ENCODE data around the gene ADAMTS16.
A peak's percentile ranks its signal among the peaks of the same experiment; 100 is the strongest.

DNA sequence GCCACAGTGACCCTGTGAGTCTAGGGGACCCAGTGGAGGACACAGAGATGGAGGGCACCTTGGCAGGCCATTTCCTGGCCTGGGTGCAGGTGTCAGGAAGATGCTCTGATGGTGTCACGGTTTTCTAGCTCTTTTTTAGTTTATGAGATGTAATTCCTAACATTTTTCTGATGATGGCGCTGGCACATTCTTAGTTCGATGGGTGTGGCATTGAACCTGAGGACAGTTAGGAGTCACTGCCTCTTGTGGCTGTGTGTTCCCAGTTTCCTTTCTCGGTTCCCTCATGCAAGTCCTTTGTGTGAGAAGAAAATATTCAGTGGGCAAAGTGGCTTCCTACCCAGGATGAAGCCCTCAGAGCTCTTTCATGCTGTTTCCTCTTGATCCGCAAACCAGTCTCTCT, 152.9 kb downstream of the ADAMTS16 start:
- TF ChIP-seq, protein P1, sequence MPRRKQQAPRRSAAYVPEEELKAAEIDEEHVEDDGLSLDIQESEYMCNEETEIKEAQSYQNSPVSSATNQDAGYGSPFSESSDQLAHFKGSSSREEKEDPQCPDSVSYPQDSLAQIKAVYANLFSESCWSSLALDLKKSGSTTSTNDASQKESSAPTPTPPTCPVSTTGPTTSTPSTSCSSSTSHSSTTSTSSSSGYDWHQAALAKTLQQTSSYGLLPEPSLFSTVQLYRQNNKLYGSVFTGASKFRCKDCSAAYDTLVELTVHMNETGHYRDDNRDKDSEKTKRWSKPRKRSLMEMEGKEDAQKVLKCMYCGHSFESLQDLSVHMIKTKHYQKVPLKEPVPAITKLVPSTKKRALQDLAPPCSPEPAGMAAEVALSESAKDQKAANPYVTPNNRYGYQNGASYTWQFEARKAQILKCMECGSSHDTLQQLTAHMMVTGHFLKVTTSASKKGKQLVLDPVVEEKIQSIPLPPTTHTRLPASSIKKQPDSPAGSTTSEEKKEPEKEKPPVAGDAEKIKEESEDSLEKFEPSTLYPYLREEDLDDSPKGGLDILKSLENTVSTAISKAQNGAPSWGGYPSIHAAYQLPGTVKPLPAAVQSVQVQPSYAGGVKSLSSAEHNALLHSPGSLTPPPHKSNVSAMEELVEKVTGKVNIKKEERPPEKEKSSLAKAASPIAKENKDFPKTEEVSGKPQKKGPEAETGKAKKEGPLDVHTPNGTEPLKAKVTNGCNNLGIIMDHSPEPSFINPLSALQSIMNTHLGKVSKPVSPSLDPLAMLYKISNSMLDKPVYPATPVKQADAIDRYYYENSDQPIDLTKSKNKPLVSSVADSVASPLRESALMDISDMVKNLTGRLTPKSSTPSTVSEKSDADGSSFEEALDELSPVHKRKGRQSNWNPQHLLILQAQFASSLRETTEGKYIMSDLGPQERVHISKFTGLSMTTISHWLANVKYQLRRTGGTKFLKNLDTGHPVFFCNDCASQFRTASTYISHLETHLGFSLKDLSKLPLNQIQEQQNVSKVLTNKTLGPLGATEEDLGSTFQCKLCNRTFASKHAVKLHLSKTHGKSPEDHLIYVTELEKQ (CRISPR knock-in tag; IDR thresholded peaks at IDR 0.05), result no peak
- TF ChIP-seq BCOR (IDR thresholded peaks at IDR 0.05), result no peak
- TF ChIP-seq POLR2AphosphoS5 (IDR thresholded peaks at IDR 0.05; ENCODE audit: control insufficient read depth, insufficient read depth, low read depth, low read length), result no peak
- TF ChIP-seq FOXM1 (IDR thresholded peaks at IDR 0.05; ENCODE audit: low read depth), result no peak
- TF ChIP-seq FOXM1 (CRISPR knock-in tag; IDR thresholded peaks at IDR 0.05; ENCODE audit: low read depth), result no peak
- no peak for TF ChIP-seq NFE2L1 (tag; IDR thresholded peaks at IDR 0.05; ENCODE audit: borderline replicate concordance, low read depth)
- no peak for TF ChIP-seq EZH2 (IDR thresholded peaks at IDR 0.05; ENCODE audit: borderline replicate concordance, low read depth, low read length)
- TF ChIP-seq, protein P2, sequence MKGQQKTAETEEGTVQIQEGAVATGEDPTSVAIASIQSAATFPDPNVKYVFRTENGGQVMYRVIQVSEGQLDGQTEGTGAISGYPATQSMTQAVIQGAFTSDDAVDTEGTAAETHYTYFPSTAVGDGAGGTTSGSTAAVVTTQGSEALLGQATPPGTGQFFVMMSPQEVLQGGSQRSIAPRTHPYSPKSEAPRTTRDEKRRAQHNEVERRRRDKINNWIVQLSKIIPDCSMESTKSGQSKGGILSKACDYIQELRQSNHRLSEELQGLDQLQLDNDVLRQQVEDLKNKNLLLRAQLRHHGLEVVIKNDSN (CRISPR knock-in tag; IDR thresholded peaks at IDR 0.05), result no peak
- TF ChIP-seq, protein P3, sequence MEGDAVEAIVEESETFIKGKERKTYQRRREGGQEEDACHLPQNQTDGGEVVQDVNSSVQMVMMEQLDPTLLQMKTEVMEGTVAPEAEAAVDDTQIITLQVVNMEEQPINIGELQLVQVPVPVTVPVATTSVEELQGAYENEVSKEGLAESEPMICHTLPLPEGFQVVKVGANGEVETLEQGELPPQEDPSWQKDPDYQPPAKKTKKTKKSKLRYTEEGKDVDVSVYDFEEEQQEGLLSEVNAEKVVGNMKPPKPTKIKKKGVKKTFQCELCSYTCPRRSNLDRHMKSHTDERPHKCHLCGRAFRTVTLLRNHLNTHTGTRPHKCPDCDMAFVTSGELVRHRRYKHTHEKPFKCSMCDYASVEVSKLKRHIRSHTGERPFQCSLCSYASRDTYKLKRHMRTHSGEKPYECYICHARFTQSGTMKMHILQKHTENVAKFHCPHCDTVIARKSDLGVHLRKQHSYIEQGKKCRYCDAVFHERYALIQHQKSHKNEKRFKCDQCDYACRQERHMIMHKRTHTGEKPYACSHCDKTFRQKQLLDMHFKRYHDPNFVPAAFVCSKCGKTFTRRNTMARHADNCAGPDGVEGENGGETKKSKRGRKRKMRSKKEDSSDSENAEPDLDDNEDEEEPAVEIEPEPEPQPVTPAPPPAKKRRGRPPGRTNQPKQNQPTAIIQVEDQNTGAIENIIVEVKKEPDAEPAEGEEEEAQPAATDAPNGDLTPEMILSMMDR (IDR thresholded peaks at IDR 0.05 in 2 of 3, conservative IDR thresholded peaks at IDR 0.05 in 1 of 3; ENCODE audit: insufficient read depth in 2 of 3, low read depth in 1 of 3, low read length in 3 of 3), result peak; percentile 55 to 78 (median 68)
- no peak for TF ChIP-seq CBX8 (IDR thresholded peaks at IDR 0.05; ENCODE audit: borderline replicate concordance, extremely low read depth, low read depth, low read length, poor library complexity, severe bottlenecking)
